WERI-Rb-1 (cell line): Measurements from ENCODE around the gene MRPL51.
"Not testable (repeated sequence)": the region's sequence is repeated elsewhere in the genome, so short reads cannot be mapped to it uniquely, and the experiment has no call there.

Source experiments
- DNase-seq: peaks from one replicate; pipeline ENCODE4 v3.0.0-alpha.2; 2020
- H3K27ac ChIP-seq: fragments of 250-450 bp; sonication (Bioruptor Pico); 2 replicates; pipeline ENCODE4 v1.5.1; 2020; ENCODE audit warnings: mild to moderate bottlenecking, moderate library complexity
- H3K27me3 ChIP-seq: fragments of 250-450 bp; sonication (Bioruptor Pico); 2 replicates; pipeline ENCODE4 v1.5.1; 2021; ENCODE audit warnings: mild to moderate bottlenecking, low read depth, moderate library complexity; ENCODE audit not compliant: insufficient read depth, severe bottlenecking
- H3K36me3 ChIP-seq: fragments of 250-450 bp; sonication (Bioruptor Pico); 2 replicates; pipeline ENCODE4 v1.5.1; 2020; ENCODE audit warnings: mild to moderate bottlenecking, moderate library complexity
- H3K4me3 ChIP-seq: 2 replicates; pipeline ENCODE4 v1.5.1; 2011; ENCODE audit warnings: low read depth, mild to moderate bottlenecking, control low read depth, low read length
- H3K9me3 ChIP-seq: fragments of 250-450 bp; sonication (Bioruptor Pico); 2 replicates; pipeline ENCODE4 v1.5.1; 2021; ENCODE audit warnings: mild to moderate bottlenecking, moderate library complexity; ENCODE audit not compliant: severe bottlenecking
- CTCF ChIP-seq: IDR thresholded peaks from 2 replicates; pipeline ENCODE4 v1.5.1; 2011; ENCODE audit warnings: low read depth, mild to moderate bottlenecking, control low read depth, inconsistent platforms, low read length

The MRPL51 gene

GRCh38 chr12:6494258-6494743, 1.2 kb upstream of the MRPL51 start:
- Histone ChIP-seq H3K27me3 (no peaks in the 10 kb centered on the region), H3K4me3 (peak overlapping the region; percentile 76), H3K9me3 (no peaks in the 10 kb centered on the region), H3K27ac (peak overlapping the region; percentile 99), H3K36me3 (peaks cover 58% of the 10 kb centered on the region)
- TF ChIP-seq CTCF = 0 out of 2 replicates have a peak, but pooled peaks have one; percentile 19
- DNase-seq = peak; percentile 23

GRCh38 chr12:6493497-6494257, 615 bp upstream of the MRPL51 start, which contains the start of gene NCAPD2:
Gene NCAPD2, plus strand, starts transcription at chr12:6494102. Its CDS starts 997 bp downstream, at chr12:6495099.
- H3K27ac ChIP-seq = peak within 1 kb of the TSS; percentile 99
- H3K27me3 ChIP-seq = no peaks in the 10 kb centered on the region
- TF ChIP-seq CTCF = no peak
- no peaks in the 10 kb centered on the region for H3K9me3 ChIP-seq
- peaks cover 52% of the 10 kb centered on the region for H3K36me3 ChIP-seq
- peak within 1 kb of the TSS; percentile 76 for H3K4me3 ChIP-seq
- DNase-seq = peak; percentile 97

- peaks cover 23% of the 10 kb centered on the region for H3K36me3 ChIP-seq
- not testable (repeated sequence) for H3K9me3 ChIP-seq, DNase-seq, H3K27me3 ChIP-seq, H3K4me3 ChIP-seq, H3K27ac ChIP-seq
These were observed 2.4 kb downstream of the MRPL51 start for GRCh38 chr12:6490673-6491072.

GRCh38 chr12:6489449-6489848, 3.6 kb downstream of the MRPL51 start:
- Histone ChIP-seq H3K9me3 (no peaks in the 10 kb centered on the region), H3K4me3 (no peak overlapping the region), H3K27me3 (no peaks in the 10 kb centered on the region), H3K36me3 (peaks cover 15% of the 10 kb centered on the region), H3K27ac (no peak overlapping the region)
- no peak for DNase-seq
- no peak for TF ChIP-seq CTCF

- Histone ChIP-seq H3K27me3 (no peaks in the 10 kb centered on the region), H3K36me3 (peaks cover 13% of the 10 kb centered on the region), H3K27ac (no peak overlapping the region), H3K4me3 (no peak overlapping the region), H3K9me3 (no peaks in the 10 kb centered on the region)
- no peak for TF ChIP-seq CTCF
- no peak for DNase-seq
These were observed 4.8 kb downstream of the MRPL51 start for GRCh38 chr12:6488240-6488639.

GRCh38 chr12:6478416-6478815, 14.6 kb downstream of the MRPL51 start:
- no peak overlapping the region for H3K4me3 ChIP-seq
- H3K27ac ChIP-seq = no peak overlapping the region
- H3K9me3 ChIP-seq = no peaks in the 10 kb centered on the region
- H3K27me3 ChIP-seq = no peaks in the 10 kb centered on the region
- no peak for TF ChIP-seq CTCF
- no peaks in the 10 kb centered on the region for H3K36me3 ChIP-seq
- DNase-seq = no peak

- not testable (repeated sequence) for H3K4me3 ChIP-seq, H3K9me3 ChIP-seq, DNase-seq, H3K36me3 ChIP-seq, H3K27ac ChIP-seq, H3K27me3 ChIP-seq
These were observed 15.3 kb downstream of the MRPL51 start for GRCh38 chr12:6477601-6478377.
